ENCODE measurements around the gene MPZL1. TPM values are rescaled to one million over a fixed set of nuclear protein-coding genes. Genes with fewer than 3 reads are reported as not detected.
"Not testable (repeated sequence)": the region's sequence is repeated elsewhere in the genome, so short reads cannot be mapped to it uniquely, and the experiment has no call there.

Gene MPZL1
- total RNA-seq, 4 donors from 2014 or later, result 23.1 to 87.7 (median 66.6) TPM

DNA sequence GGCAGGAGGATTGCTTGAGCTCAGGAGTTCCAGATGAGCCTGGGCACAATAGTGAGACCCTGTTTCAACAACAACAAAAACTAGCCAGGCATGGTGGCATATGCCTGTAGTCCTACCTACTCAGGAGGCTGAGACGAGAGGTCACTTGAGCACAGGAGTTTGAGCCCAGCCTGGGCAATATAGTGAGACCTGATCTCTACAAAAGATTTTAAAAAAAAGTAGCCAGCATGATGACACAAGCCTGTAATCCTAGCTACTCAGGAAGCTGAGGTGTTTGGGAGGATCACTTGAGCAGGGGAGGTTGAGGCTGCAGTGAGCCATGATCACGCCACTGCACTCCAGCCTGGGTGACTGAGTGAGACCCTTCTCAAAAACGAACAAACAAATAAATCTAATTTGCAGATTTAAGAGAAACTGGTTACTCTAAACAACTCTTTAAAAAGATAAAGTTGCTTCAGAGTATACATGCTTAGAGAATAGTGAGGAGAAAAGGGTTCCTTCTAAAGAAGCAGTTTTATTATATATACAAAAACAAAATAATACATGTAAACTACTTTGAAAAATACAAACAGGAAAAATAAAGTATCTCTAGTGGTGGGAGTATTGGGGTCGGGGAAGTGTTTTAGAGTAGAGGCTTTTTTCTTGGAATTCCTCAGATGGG, 103.8 kb downstream of the MPZL1 start:
- H3K9me3 ChIP-seq, result no peaks in the 10 kb centered on the region
- no peak overlapping the region for H3K4me3 ChIP-seq
- H3K27me3 ChIP-seq, result no peaks in the 10 kb centered on the region
- no peak overlapping the region for H3K27ac ChIP-seq
- DNase-seq, result no peak
- no peaks in the 10 kb centered on the region for H3K4me1 ChIP-seq
- TF ChIP-seq POLR2A (IDR thresholded peaks at IDR 0.05), result no peak
- TF ChIP-seq, protein P1, sequence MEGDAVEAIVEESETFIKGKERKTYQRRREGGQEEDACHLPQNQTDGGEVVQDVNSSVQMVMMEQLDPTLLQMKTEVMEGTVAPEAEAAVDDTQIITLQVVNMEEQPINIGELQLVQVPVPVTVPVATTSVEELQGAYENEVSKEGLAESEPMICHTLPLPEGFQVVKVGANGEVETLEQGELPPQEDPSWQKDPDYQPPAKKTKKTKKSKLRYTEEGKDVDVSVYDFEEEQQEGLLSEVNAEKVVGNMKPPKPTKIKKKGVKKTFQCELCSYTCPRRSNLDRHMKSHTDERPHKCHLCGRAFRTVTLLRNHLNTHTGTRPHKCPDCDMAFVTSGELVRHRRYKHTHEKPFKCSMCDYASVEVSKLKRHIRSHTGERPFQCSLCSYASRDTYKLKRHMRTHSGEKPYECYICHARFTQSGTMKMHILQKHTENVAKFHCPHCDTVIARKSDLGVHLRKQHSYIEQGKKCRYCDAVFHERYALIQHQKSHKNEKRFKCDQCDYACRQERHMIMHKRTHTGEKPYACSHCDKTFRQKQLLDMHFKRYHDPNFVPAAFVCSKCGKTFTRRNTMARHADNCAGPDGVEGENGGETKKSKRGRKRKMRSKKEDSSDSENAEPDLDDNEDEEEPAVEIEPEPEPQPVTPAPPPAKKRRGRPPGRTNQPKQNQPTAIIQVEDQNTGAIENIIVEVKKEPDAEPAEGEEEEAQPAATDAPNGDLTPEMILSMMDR (IDR thresholded peaks at IDR 0.05), result no peak
- H3K36me3 ChIP-seq, result no peaks in the 10 kb centered on the region

DNA sequence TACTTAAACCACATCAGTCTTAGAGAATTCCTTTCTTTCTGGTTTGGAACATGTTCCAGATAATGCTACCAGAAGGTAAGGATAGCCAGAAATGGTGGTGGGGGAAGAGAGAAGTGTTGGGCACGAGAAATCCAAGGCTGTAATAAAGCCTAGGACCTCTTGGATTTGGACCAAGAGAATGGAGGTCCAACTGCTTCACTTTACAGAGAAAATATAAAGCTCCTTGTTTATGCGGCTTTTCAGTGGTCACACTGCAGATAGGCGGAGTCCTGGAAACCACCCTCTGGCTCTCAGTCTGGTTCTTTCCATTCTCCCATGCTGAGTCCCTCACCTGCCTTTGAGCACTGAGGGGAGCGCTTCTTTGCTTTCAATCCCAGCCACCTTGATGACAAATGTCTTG, 104.3 kb downstream of the MPZL1 start:
- TF ChIP-seq, protein P1 (IDR thresholded peaks at IDR 0.05), result no peak
- no peak for TF ChIP-seq POLR2A (IDR thresholded peaks at IDR 0.05)

GRCh38 chr1:167829868-167830267, 108.1 kb downstream of the MPZL1 start:
- no peak overlapping the region for H3K4me3 ChIP-seq
- H3K27ac ChIP-seq, result no peak overlapping the region
- no peaks in the 10 kb centered on the region for H3K36me3 ChIP-seq
- DNase-seq, result no peak
- no peaks in the 10 kb centered on the region for H3K27me3 ChIP-seq
- no peak for TF ChIP-seq POLR2A (IDR thresholded peaks at IDR 0.05)
- TF ChIP-seq, protein P1 (IDR thresholded peaks at IDR 0.05), result no peak
- H3K4me1 ChIP-seq, result no peaks in the 10 kb centered on the region
- no peaks in the 10 kb centered on the region for H3K9me3 ChIP-seq

More for the DNA sequence above, 104.3 kb downstream of the MPZL1 start:
- DNase-seq, result no peak
- H3K9me3 ChIP-seq, result no peaks in the 10 kb centered on the region
- H3K36me3 ChIP-seq, result no peaks in the 10 kb centered on the region
- no peaks in the 10 kb centered on the region for H3K4me1 ChIP-seq
- H3K27ac ChIP-seq, result no peak overlapping the region
- H3K27me3 ChIP-seq, result no peaks in the 10 kb centered on the region
- H3K4me3 ChIP-seq, result no peak overlapping the region

DNA sequence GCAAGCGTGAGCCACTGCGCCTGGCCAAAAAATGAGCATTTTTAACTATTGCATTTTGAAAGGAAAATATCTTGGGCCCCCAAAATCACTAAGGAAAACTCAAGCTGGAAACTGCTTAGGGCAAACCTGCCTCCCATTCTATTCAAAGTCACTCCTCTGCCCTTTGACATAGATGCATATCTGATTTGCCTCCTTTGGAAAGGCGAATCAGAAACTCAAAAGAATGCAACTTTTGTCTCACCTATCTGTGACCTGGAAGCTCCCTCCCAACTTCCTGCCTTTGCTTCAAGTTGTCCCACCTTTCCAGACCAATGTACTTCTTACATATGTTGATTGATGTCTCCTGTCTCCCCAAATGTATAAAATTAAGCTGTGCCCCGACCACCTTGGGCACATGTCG, 108.9 kb downstream of the MPZL1 start:
- H3K9me3 ChIP-seq, DNase-seq, H3K27ac ChIP-seq, H3K36me3 ChIP-seq, H3K4me1 ChIP-seq, H3K27me3 ChIP-seq, H3K4me3 ChIP-seq: not testable (repeated sequence)

DNA sequence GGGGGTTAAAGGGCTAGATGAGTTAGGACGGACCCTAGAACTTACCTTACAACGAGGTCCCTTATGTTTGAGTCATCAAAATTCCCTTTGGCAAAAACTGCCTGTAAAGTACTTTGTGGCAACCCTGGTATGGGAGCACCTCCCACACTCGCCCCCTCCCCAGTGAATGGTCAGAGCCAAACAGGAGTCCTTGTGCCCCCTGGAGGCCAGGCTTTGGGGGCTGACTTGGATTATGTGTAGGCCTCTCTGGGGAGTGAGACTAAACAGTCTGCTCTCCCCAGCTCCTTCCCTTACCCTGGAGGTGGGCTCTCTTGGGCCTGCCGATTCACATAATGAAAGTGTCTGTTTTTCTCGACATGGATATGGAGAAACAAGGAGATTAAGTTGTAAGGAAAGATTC, 110.9 kb downstream of the MPZL1 start:
- H3K27me3 ChIP-seq, result no peaks in the 10 kb centered on the region
- TF ChIP-seq, protein P1 (IDR thresholded peaks at IDR 0.05), result no peak
- TF ChIP-seq POLR2A (IDR thresholded peaks at IDR 0.05), result no peak
- no peak overlapping the region for H3K4me3 ChIP-seq
- no peak for DNase-seq
- H3K9me3 ChIP-seq, result no peaks in the 10 kb centered on the region
- H3K36me3 ChIP-seq, result no peaks in the 10 kb centered on the region
- no peaks in the 10 kb centered on the region for H3K4me1 ChIP-seq
- no peak overlapping the region for H3K27ac ChIP-seq

GRCh38 chr1:167833904-167834303, 112.1 kb downstream of the MPZL1 start:
- Histone ChIP-seq H3K9me3 (no peaks in the 10 kb centered on the region), H3K4me3 (no peak overlapping the region), H3K36me3 (no peaks in the 10 kb centered on the region), H3K27ac (no peak overlapping the region), H3K4me1 (no peaks in the 10 kb centered on the region), H3K27me3 (no peaks in the 10 kb centered on the region)
- no peak for TF ChIP-seq POLR2A (IDR thresholded peaks at IDR 0.05)
- TF ChIP-seq, protein P1 (IDR thresholded peaks at IDR 0.05), result no peak
- no peak for DNase-seq
